Measurements from ENCODE around the gene ZNF30. TPM values are rescaled to one million over a fixed set of nuclear protein-coding genes. Genes with fewer than 3 reads are reported as not detected.
"Not testable (repeated sequence)": the region's sequence is repeated elsewhere in the genome, so short reads cannot be mapped to it uniquely, and the experiment has no call there.

The ZNF30 gene
- total RNA-seq, 2 experiments from 2014 or later = 4.4 to 5.6 TPM

- H3K36me3 Mint-ChIP-seq = peaks cover 79% of the 10 kb centered on the region
- H3K27ac Mint-ChIP-seq = no peak overlapping the region
- no peaks in the 10 kb centered on the region for H3K27me3 Mint-ChIP-seq
- H3K9me3 Mint-ChIP-seq = peaks cover 34% of the 10 kb centered on the region
- H3K4me1 Mint-ChIP-seq = no peaks in the 10 kb centered on the region
- DNase-seq = no peak
- no peak overlapping the region for H3K4me3 Mint-ChIP-seq
Observed at GRCh38 chr19:34938886-34939285, 12.2 kb downstream of the ZNF30 start.

GRCh38 chr19:34943861-34944573 lies 17.3 kb downstream of the ZNF30 start:
- Mint-ChIP-seq H3K4me3 (no peak overlapping the region), H3K36me3 (peaks cover 80% of the 10 kb centered on the region), H3K4me1 (no peaks in the 10 kb centered on the region), H3K9me3 (peaks cover 49% of the 10 kb centered on the region), H3K27ac (no peak overlapping the region), H3K27me3 (no peaks in the 10 kb centered on the region)
- no peak for DNase-seq

GRCh38 chr19:34953092-34953491 lies 26.4 kb downstream of the ZNF30 start:
- Mint-ChIP-seq H3K36me3 (peaks cover 86% of the 10 kb centered on the region), H3K27ac (no peak overlapping the region), H3K4me3 (no peak overlapping the region), H3K9me3 (peaks cover 63% of the 10 kb centered on the region), H3K4me1 (no peaks in the 10 kb centered on the region), H3K27me3 (no peaks in the 10 kb centered on the region)
- no peak for DNase-seq

DNA sequence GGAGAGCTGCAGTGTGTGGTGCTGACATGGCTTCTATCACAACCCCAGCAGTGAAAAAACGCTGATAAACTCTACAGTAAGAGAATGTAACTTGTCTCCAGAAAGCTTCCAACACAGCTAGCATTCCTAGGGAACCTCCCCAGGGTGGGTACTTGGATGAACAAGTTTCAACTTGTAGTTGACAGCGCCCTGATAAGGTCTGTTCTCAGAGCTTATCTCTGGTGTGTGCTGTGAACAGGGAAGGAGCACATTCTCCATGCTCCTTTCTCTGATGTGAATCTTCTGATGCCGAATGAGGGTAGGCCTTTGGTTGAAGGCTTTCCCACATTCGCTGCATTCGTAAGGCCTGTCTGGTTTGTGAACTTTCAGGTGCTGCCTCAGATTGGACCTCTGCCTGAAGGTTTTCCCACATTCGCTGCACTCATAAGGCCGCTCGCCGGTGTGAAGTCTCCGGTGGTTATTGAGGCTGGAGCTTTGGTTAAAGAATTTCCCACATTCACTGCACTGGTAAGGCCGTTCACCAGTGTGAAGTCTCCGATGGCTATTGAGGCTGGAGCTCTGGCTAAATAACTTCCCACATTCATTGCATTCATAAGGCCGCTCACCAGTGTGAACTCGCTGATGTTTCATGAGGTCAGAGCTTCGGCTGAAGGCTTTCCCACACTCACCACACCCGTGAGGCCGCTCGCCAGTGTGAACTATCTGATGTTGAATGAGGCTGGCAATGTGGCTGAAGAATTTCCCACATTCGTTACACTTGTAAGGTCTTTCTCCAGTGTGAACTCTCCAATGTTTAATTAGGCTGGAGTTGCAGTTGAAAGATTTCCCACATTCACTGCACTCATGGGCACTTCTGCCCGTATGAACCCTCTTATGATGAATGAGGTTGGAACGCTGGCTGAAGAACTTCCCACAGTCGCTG lies 31.4 kb downstream of the ZNF30 start:
- peaks cover 74% of the 10 kb centered on the region for H3K9me3 Mint-ChIP-seq
- peaks cover 17% of the 10 kb centered on the region for H3K4me1 Mint-ChIP-seq
- no peak overlapping the region for H3K27ac Mint-ChIP-seq
- no peaks in the 10 kb centered on the region for H3K27me3 Mint-ChIP-seq
- H3K36me3 Mint-ChIP-seq = peaks cover 96% of the 10 kb centered on the region
- DNase-seq = no peak
- H3K4me3 Mint-ChIP-seq = no peak overlapping the region

DNA sequence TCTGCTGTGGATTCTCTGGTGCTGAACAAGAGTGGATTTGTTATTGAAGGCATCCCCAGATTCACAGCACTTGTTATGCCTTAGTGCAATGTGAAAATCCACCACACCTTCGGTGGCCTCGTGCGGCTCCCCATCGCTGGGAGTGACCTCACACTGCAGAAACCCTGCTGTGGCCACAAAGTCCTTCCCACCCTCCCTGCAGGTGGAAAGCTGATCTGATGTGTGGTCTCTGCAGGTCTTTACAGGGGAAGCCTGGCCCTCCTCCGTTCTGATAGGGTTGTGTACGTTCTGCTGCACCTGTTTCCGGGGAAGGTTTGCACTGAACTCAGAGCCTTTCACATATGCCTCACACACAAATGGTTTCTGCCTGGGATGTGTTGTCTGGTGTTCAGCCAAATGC lies 32.3 kb downstream of the ZNF30 start:
- Mint-ChIP-seq H3K4me3 (no peak overlapping the region), H3K27me3 (no peaks in the 10 kb centered on the region), H3K9me3 (peaks cover 67% of the 10 kb centered on the region), H3K27ac (no peak overlapping the region), H3K36me3 (peaks cover 90% of the 10 kb centered on the region), H3K4me1 (peaks cover 19% of the 10 kb centered on the region)
- DNase-seq = no peak

- peaks cover 62% of the 10 kb centered on the region for H3K9me3 Mint-ChIP-seq
- H3K27ac Mint-ChIP-seq = no peak overlapping the region
- H3K4me1 Mint-ChIP-seq = peaks cover 19% of the 10 kb centered on the region
- no peak for DNase-seq
- peaks cover 81% of the 10 kb centered on the region for H3K36me3 Mint-ChIP-seq
- no peak overlapping the region for H3K4me3 Mint-ChIP-seq
- no peaks in the 10 kb centered on the region for H3K27me3 Mint-ChIP-seq
Observed at GRCh38 chr19:34960103-34960805, 33.6 kb downstream of the ZNF30 start.

DNA sequence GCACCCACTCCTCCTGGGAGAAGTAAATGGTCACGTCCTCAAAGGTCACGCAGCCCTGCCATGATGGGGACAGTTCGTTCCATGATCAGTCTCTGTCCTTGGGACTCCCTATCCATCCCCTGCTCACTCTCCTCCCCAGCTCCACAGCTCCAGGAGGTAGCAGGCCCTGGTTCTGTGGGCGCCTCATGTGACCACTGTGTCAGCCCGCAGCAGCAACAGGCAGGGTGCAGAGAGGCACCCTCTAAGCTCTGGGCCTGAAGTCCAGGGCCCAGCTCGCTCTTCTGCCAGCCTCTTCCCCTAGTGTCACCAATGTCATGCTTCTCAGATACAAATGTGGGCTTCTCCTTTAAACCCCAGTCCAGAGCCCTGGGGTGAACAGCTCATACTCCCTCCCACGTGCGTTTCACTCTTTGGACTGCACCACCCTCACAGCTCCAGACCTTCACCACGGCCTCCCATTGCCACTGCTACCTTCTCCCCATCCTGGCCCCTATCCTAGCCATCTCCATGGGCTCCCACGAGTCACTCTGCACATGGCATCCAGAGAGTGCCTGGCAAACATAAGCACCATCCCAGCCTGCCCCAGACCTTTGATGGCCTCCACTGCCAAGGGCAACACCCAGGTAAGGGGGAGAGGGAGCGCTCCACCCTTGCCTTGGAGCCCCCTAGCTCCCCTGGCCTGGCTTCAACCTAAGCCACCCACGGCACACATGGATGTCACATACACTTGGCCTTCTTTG lies 34.4 kb downstream of the ZNF30 start:
- Mint-ChIP-seq H3K4me1 (peaks cover 19% of the 10 kb centered on the region), H3K4me3 (no peak overlapping the region), H3K36me3 (peaks cover 73% of the 10 kb centered on the region), H3K27ac (peak overlapping the region; percentile 4), H3K27me3 (no peaks in the 10 kb centered on the region), H3K9me3 (peaks cover 61% of the 10 kb centered on the region)
- DNase-seq = no peak

GRCh38 chr19:34961775-34962686 lies 35.3 kb downstream of the ZNF30 start:
- Mint-ChIP-seq H3K27ac (peak overlapping the region; percentile 88), H3K36me3 (peaks cover 64% of the 10 kb centered on the region), H3K4me1 (peaks cover 19% of the 10 kb centered on the region), H3K27me3 (no peaks in the 10 kb centered on the region), H3K4me3 (peak overlapping the region; percentile 94), H3K9me3 (peaks cover 59% of the 10 kb centered on the region)
- no peak for DNase-seq

DNA sequence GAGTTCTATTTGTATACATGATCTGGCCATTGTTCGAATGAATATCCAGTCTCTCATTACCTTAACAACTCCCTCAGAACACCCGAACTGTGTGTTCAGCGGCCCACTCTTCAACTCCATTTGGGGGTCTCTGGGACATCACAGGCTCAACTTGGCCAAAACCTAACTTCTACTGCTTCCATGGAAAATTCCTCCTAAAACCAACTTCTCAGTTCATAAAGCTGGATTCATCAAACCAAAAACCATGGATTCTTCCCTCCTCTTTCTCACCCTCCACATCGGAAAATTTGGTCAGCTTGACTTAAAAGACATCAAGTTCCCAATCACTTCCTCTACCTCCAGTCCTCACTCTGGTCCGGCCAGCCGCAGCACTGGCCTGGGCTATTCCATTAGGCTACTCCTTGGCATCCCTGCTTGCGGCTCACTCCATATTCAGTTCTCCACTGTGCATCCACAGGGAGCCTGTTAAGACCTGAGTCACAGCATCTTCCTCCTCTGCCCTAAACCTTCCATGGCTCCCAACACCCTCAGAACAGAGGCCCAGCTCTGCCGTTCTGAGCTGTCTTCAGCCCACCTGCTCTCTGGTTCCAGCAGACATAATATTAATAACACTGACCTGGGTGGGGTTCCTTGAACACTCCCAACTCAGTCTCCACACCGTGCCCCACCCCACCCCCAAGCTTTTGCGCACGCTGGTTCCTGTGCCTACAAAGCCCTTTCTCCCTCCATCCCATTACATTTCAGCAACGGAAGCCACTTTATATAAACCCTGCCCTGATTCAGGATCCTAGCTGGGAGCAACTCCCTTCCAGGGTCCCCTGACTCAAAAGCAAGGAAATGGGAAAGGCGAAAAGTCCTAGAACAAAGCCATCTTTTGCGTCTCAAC lies 36.2 kb downstream of the ZNF30 start:
- H3K9me3 Mint-ChIP-seq = peaks cover 60% of the 10 kb centered on the region
- no peak for DNase-seq
- peaks cover 55% of the 10 kb centered on the region for H3K36me3 Mint-ChIP-seq
- no peaks in the 10 kb centered on the region for H3K27me3 Mint-ChIP-seq
- H3K27ac Mint-ChIP-seq = peak overlapping the region; percentile 88
- peaks cover 19% of the 10 kb centered on the region for H3K4me1 Mint-ChIP-seq
- peak overlapping the region; percentile 94 for H3K4me3 Mint-ChIP-seq

DNA sequence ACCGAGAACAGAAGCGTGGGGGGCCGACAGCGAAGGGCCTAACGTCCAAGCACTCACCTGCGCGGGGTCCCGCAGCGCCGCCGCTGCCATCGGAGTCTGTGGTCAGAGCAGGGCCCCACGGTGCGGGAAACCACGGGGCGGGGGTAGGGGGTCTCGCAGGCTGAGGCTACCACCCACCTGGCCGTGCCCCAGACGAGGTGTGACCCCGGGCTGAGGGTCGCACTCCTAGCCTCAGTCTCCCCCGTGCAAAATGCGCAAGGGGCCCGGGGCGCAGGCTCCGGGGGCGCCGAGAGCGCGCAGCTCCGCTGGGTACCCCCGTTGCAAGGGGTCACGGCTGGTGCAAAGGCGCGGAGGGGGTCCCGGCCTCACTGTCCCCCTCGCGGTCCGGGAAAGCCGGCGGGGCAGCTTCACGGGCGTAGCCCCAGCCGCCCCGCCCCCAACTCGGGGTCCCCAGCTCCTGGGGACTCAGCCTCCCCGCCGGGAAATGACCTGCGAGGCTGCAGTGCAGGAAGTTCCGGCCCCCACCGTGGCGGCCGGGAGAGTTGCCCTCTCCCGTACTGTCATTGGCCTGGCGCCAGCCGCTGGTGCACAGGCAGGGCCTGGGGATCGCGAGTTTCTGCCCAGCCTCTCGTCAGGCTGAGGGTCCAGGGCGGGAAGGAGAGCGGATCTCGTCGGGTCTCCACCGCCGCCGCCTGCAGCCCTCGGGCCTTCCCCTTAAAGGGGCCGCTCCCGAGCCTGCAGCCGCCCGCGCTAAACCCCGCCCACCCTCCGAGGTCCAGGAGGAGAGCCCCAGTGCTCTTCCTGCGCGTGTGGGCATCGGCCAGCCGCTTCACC lies 37.1 kb downstream of the ZNF30 start, which contains the start of gene ZNF792:
TSS of gene ZNF792 (minus strand) at position 657 of the 834 bp plus-strand sequence. CDS start at position 90, 567 bp downstream.
- peaks cover 19% of the 10 kb centered on the region for H3K4me1 Mint-ChIP-seq
- peaks cover 49% of the 10 kb centered on the region for H3K36me3 Mint-ChIP-seq
- peak; percentile 64 for DNase-seq
- no peaks in the 10 kb centered on the region for H3K27me3 Mint-ChIP-seq
- peak within 1 kb of the TSS; percentile 88 for H3K27ac Mint-ChIP-seq
- peak within 1 kb of the TSS; percentile 94 for H3K4me3 Mint-ChIP-seq
- peaks cover 61% of the 10 kb centered on the region for H3K9me3 Mint-ChIP-seq

DNA sequence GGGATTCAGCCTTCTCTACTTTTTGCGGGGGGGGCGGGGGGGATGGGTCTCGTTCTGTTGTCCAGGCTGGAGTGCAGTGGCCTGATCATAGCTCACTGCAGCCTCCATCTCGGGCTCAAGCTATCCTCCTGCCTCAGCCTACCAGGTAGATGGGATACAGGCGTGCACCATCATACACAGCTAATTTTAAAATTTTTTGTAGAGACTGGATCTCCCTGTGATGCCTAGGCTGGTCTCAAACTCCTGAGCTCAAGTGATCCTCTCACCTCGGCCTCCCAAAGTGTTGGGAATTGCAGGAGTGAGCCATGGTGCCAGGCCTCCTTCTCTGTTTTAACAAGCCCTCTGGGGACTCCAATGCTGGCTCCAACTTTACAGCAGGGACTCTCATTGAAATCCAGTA lies 37.9 kb downstream of the ZNF30 start:
- no peaks in the 10 kb centered on the region for H3K27me3 Mint-ChIP-seq
- peaks cover 56% of the 10 kb centered on the region for H3K9me3 Mint-ChIP-seq
- peaks cover 41% of the 10 kb centered on the region for H3K36me3 Mint-ChIP-seq
- peak overlapping the region; percentile 69 for H3K4me3 Mint-ChIP-seq
- H3K4me1 Mint-ChIP-seq = peaks cover 19% of the 10 kb centered on the region
- DNase-seq = no peak
- no peak overlapping the region for H3K27ac Mint-ChIP-seq

- Mint-ChIP-seq H3K36me3 (peaks cover 32% of the 10 kb centered on the region), H3K9me3 (peaks cover 51% of the 10 kb centered on the region), H3K4me1 (peaks cover 19% of the 10 kb centered on the region)
- H3K4me3 Mint-ChIP-seq, H3K27me3 Mint-ChIP-seq, DNase-seq, H3K27ac Mint-ChIP-seq: not testable (repeated sequence)
Observed at GRCh38 chr19:34965505-34965904, 38.8 kb downstream of the ZNF30 start.
